HUES48 (cell line): ENCODE results near the gene COX10.

Experiments
- H3K27ac ChIP-seq: one replicate; pipeline ENCODE4 v1.7.0; 2013; ENCODE audit warnings: low read depth, low read length, inconsistent platforms
- H3K27me3 ChIP-seq: 2 replicates; pipeline ENCODE4 v1.6.1; 2013; ENCODE audit warnings: mild to moderate bottlenecking, low read length; ENCODE audit not compliant: control insufficient read depth, insufficient read depth
- H3K36me3 ChIP-seq: 2 replicates; pipeline ENCODE4 v1.6.1; 2013; ENCODE audit warnings: low read length; ENCODE audit not compliant: control insufficient read depth, insufficient read depth
- H3K4me1 ChIP-seq: 2 replicates; pipeline ENCODE4 v1.6.1; 2013; ENCODE audit warnings: mild to moderate bottlenecking, low read length; ENCODE audit not compliant: control insufficient read depth, insufficient read depth
- H3K4me3 ChIP-seq: 2 replicates; pipeline ENCODE4 v1.5.1; 2013; ENCODE audit warnings: mild to moderate bottlenecking, low read depth, low read length
- H3K9ac ChIP-seq: 2 replicates; pipeline ENCODE4 v1.6.1; 2013; ENCODE audit warnings: mild to moderate bottlenecking, low read depth, low read length, moderate library complexity
- H3K9me3 ChIP-seq: 2 replicates; pipeline ENCODE4 v1.6.1; 2013; ENCODE audit warnings: low read length; ENCODE audit not compliant: control insufficient read depth, insufficient read depth

Gene COX10

DNA sequence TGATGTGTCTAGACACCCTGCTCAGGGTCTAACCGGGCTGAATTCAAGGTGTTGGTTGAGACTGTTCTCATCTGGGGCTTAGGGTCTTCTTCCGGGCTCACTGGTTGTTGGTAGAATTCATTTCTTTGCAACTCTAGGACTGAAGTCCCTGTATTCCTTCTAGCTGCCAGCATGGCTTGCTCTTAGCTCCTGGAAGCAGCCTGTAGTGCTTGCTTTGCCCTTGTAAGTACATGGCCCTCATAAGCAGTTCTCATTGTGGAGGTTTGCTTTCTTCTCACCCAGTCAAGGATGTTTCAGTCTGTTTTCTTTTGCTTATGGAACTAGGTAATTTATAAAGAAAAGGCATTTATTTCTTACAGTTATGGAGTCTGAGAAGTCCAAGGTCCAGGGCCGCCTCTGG, 26.3 kb downstream of the COX10 start:
- Histone ChIP-seq H3K27me3 (no peaks in the 10 kb centered on the region), H3K9ac (no peak overlapping the region), H3K9me3 (no peaks in the 10 kb centered on the region), H3K27ac (no peak overlapping the region), H3K36me3 (no peaks in the 10 kb centered on the region), H3K4me1 (peaks cover 10% of the 10 kb centered on the region; the same call in 1 of the 2 replicates), H3K4me3 (no peak overlapping the region)

DNA sequence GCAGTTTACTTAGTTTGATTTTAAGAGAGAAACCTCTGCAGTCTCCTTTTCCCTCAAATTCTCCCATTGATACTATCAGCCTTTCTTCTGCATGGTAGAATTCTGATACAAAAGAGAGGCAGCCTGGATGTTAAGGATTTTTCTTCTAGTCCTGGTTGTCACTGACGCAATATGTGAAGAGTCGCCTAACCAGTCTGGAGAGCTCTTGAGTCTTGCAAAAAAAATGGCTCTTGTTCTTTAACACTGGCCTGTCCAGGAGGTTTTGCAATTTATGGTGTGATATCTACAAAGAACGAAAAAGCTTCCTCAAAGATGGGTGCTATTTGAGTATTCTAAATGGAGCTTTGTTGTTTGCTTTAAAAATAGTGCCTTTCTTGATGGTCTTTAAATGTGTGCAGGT, 28.9 kb downstream of the COX10 start:
- Histone ChIP-seq H3K27ac (no peak overlapping the region), H3K9me3 (no peaks in the 10 kb centered on the region), H3K4me3 (no peak overlapping the region)

DNA sequence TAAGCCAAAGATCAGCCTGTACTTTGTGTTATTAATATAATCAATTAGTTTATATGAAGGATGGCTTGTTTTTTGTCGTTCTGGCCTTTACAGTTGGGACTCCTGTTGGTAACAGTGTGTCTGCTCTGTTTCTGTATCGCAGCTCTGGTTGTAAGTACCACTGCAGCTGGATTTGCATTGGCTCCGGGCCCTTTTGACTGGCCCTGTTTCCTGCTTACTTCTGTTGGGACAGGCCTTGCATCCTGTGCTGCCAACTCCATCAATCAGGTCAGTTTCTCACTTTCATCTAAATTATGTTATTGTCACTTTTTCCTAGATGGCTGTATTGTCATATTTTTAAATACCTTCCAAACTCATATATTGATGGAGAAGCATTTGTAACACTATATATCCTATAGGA, 32.7 kb downstream of the COX10 start:
- Histone ChIP-seq H3K27ac (no peak overlapping the region), H3K36me3 (peaks cover 6% of the 10 kb centered on the region), H3K27me3 (no peaks in the 10 kb centered on the region), H3K9me3 (no peaks in the 10 kb centered on the region), H3K4me1 (no peaks in the 10 kb centered on the region), H3K9ac (no peak overlapping the region), H3K4me3 (no peak overlapping the region)

More for the DNA sequence above, 28.9 kb downstream of the COX10 start:
- no peaks in the 10 kb centered on the region; the same call in 1 of the 2 replicates for H3K36me3 ChIP-seq
- H3K27me3 ChIP-seq = no peaks in the 10 kb centered on the region
- H3K4me1 ChIP-seq = peaks cover 5% of the 10 kb centered on the region; the same call in 1 of the 2 replicates
- H3K9ac ChIP-seq = no peak overlapping the region

DNA sequence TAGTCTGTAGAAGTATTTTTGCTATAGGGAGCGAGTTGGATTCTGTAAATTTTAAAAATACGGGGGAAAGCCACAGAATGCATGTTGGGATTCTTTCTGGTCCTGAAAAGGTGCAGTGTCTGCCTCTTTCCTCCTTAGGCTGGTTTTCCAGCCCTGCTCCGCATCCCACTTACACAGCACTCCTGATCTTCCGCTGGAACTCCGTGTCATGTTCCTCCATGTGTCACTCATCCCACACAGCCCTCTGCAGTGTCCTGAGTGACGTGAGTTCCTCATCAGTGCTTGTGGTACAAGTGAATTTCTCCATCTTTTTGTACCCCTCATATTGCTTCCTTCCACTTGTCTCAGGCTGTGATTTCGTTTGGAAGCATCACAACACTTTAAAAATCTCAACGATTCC, 34.5 kb downstream of the COX10 start:
- no peaks in the 10 kb centered on the region for H3K9me3 ChIP-seq
- no peaks in the 10 kb centered on the region for H3K27me3 ChIP-seq

DNA sequence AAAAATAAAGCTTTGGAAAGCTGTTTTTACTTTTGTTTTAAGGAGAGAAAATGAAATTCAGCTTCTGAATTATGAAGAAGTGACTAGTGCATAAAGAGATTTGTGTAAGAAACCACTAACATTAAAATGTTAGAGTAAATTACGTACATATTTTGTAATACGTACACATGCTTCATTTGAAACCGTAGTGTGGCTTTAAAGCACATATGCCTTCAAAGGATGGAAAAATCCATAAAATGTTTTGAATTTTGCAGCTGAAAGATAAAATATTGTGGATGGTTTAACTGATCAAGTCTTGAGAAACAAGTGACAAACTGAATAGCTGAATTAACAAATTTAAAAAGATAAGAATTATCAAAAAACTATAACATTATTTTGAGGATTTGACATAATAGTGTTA, 35.4 kb downstream of the COX10 start:
- Histone ChIP-seq H3K9ac (no peak overlapping the region), H3K27me3 (no peaks in the 10 kb centered on the region), H3K27ac (no peak overlapping the region), H3K9me3 (no peaks in the 10 kb centered on the region), H3K36me3 (peaks cover 6% of the 10 kb centered on the region), H3K4me3 (no peak overlapping the region), H3K4me1 (no peaks in the 10 kb centered on the region)

More for the DNA sequence above, 34.5 kb downstream of the COX10 start:
- Histone ChIP-seq H3K4me1 (no peaks in the 10 kb centered on the region), H3K36me3 (peaks cover 6% of the 10 kb centered on the region), H3K9ac (no peak overlapping the region), H3K27ac (no peak overlapping the region), H3K4me3 (no peak overlapping the region)

DNA sequence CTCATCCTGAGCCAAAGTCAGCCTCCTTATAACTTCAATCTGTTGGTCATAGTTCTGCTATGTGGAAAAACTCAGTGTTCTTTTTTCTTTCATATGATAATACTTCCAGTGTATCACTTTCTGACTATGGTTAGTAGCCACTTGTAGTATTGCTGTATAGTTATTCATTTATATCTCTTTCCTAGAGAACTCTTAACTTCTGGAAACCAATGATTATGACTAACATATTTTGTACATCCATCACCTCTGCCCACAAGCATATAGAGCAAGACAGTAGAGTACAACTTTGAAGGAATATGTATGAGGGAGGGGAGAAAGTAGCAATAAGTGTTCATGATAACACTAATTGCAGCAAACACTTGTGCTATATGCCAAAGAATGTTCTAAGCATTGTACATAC, 38.6 kb downstream of the COX10 start:
- no peaks in the 10 kb centered on the region for H3K27me3 ChIP-seq
- no peaks in the 10 kb centered on the region for H3K9me3 ChIP-seq
- no peak overlapping the region for H3K4me3 ChIP-seq
- no peak overlapping the region for H3K9ac ChIP-seq
- peaks cover 6% of the 10 kb centered on the region; the same call in 1 of the 2 replicates for H3K36me3 ChIP-seq
- peaks cover 8% of the 10 kb centered on the region; the same call in 1 of the 2 replicates for H3K4me1 ChIP-seq
- no peak overlapping the region for H3K27ac ChIP-seq

DNA sequence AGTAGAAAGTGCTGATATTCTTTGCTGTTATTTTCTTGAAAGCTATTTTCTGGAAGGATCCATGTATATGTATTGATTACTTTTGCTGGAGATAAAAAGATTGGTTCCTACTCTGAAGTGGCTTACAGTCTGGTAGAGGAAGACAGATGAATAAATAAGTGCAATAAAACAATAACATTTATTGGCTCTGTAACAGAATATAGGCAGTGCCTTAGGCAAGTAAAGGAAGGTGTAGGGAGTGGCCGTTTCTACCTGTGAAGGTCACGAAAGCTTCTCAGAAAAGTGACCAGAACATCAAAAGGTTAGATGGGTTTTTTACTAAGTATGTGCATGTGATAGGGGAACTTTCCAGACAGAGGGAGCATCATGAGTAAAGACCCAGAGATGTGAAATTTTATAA, 43.1 kb downstream of the COX10 start:
- Histone ChIP-seq H3K9me3 (no peaks in the 10 kb centered on the region), H3K27me3 (no peaks in the 10 kb centered on the region), H3K4me1 (peaks cover 8% of the 10 kb centered on the region; the same call in 1 of the 2 replicates), H3K27ac (no peak overlapping the region), H3K36me3 (no peaks in the 10 kb centered on the region; the same call in 1 of the 2 replicates), H3K9ac (no peak overlapping the region), H3K4me3 (no peak overlapping the region)

DNA sequence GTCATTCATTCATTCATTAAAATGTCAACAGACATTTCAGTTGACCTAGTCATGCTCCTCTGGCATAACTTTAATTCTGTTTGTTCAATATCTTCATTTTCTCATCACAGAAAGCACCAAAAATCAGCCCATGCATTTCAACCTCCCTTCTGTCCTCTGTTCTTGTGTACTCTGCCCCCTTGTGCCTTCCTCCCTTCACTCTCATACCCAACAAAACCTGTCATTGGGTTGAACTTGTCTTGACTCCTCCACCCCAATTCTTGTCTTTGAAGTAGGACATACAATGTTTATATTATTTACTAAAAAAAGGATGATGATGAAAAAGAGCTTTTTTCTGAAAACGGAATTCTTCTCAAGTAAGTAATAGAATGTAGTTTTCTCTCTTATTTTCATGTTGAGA, 43.8 kb downstream of the COX10 start:
- H3K4me3 ChIP-seq = no peak overlapping the region
- H3K27me3 ChIP-seq = no peaks in the 10 kb centered on the region
- no peaks in the 10 kb centered on the region; the same call in 1 of the 2 replicates for H3K36me3 ChIP-seq
- H3K4me1 ChIP-seq = peaks cover 8% of the 10 kb centered on the region; the same call in 1 of the 2 replicates
- H3K9ac ChIP-seq = no peak overlapping the region
- no peak overlapping the region for H3K27ac ChIP-seq
- no peaks in the 10 kb centered on the region for H3K9me3 ChIP-seq

DNA sequence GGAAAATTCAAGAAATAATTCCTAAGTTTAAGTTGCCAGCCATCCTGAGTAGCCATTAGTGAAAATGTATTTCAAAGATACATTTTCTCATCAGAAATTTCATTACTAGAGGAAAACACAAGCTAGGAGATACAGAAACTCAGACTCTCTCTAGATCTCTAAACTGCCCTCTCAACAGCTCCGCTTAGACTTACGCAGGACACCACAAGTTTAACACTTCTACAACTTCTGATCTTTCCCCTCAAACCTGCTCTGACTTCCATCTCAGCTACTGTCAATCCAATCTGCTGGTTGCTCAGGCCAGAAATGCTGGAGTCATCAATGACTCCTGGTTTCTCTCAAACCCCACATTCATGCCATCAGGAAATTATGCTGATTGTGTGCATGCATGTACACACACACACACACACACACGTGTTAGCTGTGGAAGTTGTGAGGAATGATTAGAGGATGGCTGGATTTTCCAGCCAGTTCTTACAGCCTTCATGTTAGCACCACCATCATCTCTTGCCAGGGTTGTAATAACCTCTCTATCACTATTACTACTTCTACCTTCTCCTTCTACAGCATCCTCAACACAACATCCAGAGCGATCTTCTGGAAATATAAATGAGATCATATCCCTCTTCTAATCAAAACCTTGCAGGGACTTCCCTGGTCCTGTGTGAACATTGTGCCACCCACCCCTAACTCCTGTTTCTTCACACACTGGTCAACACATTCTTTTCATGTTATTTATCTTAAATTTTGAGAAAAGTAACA, 47.1 kb downstream of the COX10 start:
- no peaks in the 10 kb centered on the region for H3K9me3 ChIP-seq
- H3K27ac ChIP-seq = no peak overlapping the region
- H3K27me3 ChIP-seq = no peaks in the 10 kb centered on the region
- no peak overlapping the region for H3K9ac ChIP-seq
- peaks cover 8% of the 10 kb centered on the region; the same call in 1 of the 2 replicates for H3K4me1 ChIP-seq
- H3K4me3 ChIP-seq = no peak overlapping the region
- H3K36me3 ChIP-seq = no peaks in the 10 kb centered on the region

DNA sequence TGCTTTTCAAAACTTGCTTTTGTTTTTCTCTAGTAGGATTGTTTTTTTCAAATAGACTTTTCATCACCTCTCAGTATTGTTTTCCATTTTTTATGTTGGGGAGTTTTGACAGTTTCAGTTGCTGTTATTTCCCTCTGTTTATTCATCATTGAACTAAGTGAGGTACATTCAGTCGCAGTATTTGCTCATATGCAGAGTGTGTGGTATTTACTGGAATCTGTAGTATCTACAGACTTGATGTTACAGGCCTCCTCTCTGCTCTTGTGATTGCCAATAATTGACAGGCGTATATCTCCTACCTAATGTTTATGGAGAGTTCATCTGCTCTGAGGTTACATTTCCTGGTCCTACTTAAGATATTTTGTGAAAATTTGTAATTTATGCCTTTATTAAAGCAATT, 49.6 kb downstream of the COX10 start:
- H3K4me3 ChIP-seq = no peak overlapping the region

DNA sequence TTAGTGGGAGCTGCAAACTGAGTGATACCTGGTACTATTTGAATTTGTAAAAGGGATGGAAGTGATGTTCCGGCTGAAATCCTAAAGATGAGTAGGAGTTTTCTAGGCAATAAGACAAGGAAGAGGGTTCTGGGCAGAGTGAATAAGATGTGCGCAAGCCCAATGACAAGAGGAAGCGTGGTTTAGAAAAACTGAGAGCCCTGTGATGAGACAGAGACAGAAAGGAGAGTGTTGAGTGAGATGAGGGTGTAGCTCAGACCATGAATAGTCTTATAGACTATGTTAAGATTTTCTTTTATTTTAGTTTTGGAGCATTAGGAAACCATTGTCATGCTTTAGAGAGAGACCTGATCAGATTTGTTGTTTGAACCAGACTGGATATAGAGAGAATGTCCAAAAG, 50.2 kb downstream of the COX10 start:
- Histone ChIP-seq H3K36me3 (no peaks in the 10 kb centered on the region), H3K27ac (no peak overlapping the region), H3K9ac (no peak overlapping the region), H3K27me3 (no peaks in the 10 kb centered on the region), H3K4me1 (peaks cover 9% of the 10 kb centered on the region), H3K4me3 (no peak overlapping the region), H3K9me3 (no peaks in the 10 kb centered on the region)

More for the DNA sequence above, 49.6 kb downstream of the COX10 start:
- H3K9ac ChIP-seq = no peak overlapping the region
- H3K36me3 ChIP-seq = no peaks in the 10 kb centered on the region
- no peak overlapping the region for H3K27ac ChIP-seq
- H3K4me1 ChIP-seq = peaks cover 6% of the 10 kb centered on the region
- no peaks in the 10 kb centered on the region for H3K27me3 ChIP-seq
- H3K9me3 ChIP-seq = no peaks in the 10 kb centered on the region
